Lower leg skin (tissue), 3 donors: Measurements from ENCODE around the gene PLXDC2.

Source experiments
- CTCF ChIP-seq, 3 donors: fragments of 450-650 bp; IDR thresholded peaks; one replicate each; pipeline ENCODE4 v1.5.1; 2016; ENCODE audit warnings: antibody characterized with exemption in 3 of 3, mild to moderate bottlenecking in 3 of 3, moderate library complexity in 2 of 3
- POLR2A ChIP-seq, 2 donors: fragments of 450-650 bp; IDR thresholded peaks; one replicate each; pipeline ENCODE4 v1.6.1; 2016 to 2017; ENCODE audit warnings: antibody characterized with exemption in 2 of 2, mild to moderate bottlenecking in 1 of 2, moderate library complexity in 1 of 2

- no peak for TF ChIP-seq CTCF (IDR thresholded peaks at IDR 0.05)
- TF ChIP-seq POLR2A (IDR thresholded peaks at IDR 0.05), result no peak
These were observed 412.5 kb downstream of the PLXDC2 start for GRCh38 chr10:20228729-20229128.
